GM12891 (cell line): ENCODE data around the gene RAET1G. TPM values are rescaled to one million over a fixed set of nuclear protein-coding genes. Genes with fewer than 3 reads are reported as not detected.
"Not testable (repeated sequence)": the region's sequence is repeated elsewhere in the genome, so short reads cannot be mapped to it uniquely, and the experiment has no call there.

ENCODE experiments used
- DNase-seq: peaks from one replicate; pipeline ENCODE4 v3.0.0; 2011; ENCODE audit warnings: low spot score; ENCODE audit not compliant: insufficient read length
- FAIRE-seq: peaks from 2 replicates; lab custom pipeline; 2011; peaks lifted over from hg19 to GRCh38; lab: Jason Lieb, UNC
- PAX5 ChIP-seq: IDR thresholded peaks from 2 replicates; pipeline ENCODE4 v1.6.1; 2011; ENCODE audit warnings: low read length, moderate library complexity, mild to moderate bottlenecking; ENCODE audit not compliant: insufficient read depth, severe bottlenecking
- POLR2A ChIP-seq: IDR thresholded peaks from 2 replicates; pipeline ENCODE4 v1.6.1; 2011; ENCODE audit warnings: low read depth, low read length, control low read depth
- POLR2AphosphoS5 ChIP-seq: IDR thresholded peaks from 2 replicates; pipeline ENCODE4 v1.6.1; 2011; ENCODE audit warnings: low read depth, low read length, control low read depth
- POU2F2 ChIP-seq: IDR thresholded peaks from 2 replicates; pipeline ENCODE4 v1.6.1; 2011; ENCODE audit warnings: low read depth, mild to moderate bottlenecking, control low read depth, low read length, moderate library complexity
- SPI1 ChIP-seq: IDR thresholded peaks from 2 replicates; pipeline ENCODE4 v1.6.1; 2011; ENCODE audit warnings: low read depth, low read length, control low read depth
- TAF1 ChIP-seq: IDR thresholded peaks from 2 replicates; pipeline ENCODE4 v1.6.1; 2011; ENCODE audit warnings: low read depth, low read length, control low read depth
- polyA plus RNA-seq: library from polyadenylated mRNA; unstranded; fragments of >200 nt; gene quantifications from one replicate; pipeline ENCODE4 v1.2.1, GENCODE V29; 2012; ENCODE audit warnings: low read depth, missing spikeins, inconsistent platforms; ENCODE audit not compliant: missing spikeins

The RAET1G gene, protein sequence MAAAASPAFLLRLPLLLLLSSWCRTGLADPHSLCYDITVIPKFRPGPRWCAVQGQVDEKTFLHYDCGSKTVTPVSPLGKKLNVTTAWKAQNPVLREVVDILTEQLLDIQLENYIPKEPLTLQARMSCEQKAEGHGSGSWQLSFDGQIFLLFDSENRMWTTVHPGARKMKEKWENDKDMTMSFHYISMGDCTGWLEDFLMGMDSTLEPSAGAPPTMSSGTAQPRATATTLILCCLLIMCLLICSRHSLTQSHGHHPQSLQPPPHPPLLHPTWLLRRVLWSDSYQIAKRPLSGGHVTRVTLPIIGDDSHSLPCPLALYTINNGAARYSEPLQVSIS
- polyA plus RNA-seq, result not detected

DNA sequence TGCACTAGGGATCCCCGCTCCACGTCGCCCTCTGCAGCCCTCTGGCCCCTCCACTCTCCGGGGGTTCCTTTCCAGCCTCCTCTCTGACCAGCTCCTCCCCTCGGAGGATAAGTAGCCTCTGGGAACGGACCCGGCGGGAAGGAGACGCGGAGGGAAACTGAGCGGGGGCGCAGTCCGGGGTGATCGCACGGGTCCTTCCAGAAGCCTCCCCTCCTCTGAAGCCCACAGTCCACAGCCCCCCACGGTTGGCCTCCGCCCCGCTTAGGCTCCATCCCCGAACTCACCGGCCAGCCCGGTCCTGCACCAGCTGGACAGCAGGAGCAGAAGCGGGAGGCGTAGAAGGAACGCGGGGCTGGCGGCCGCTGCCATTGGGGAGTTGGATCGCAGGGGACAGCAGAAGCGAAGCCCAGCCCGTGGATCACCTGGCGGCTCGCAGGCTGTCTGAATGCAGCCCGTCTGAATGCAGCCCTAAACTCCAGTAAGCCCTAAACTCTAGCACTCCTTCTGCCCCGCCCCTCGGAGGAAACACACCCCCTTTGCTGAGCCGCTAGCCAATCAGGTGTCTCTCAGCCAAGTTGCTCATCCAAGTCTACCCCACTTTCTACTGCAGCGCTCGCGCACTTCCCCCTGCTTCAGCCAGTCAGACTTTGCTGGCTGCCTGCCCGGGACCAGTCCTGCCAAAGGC, at the start of gene RAET1G:
Gene RAET1G, minus strand, starts transcription at position 480 of the 685 bp plus-strand sequence. Its CDS starts 111 bp downstream, at position 369.
- TF ChIP-seq PAX5, result no peak
- peak; percentile 22; the same call in 1 of the 2 replicates for TF ChIP-seq SPI1
- no peak for FAIRE-seq
- peak; percentile 61 for DNase-seq

DNA sequence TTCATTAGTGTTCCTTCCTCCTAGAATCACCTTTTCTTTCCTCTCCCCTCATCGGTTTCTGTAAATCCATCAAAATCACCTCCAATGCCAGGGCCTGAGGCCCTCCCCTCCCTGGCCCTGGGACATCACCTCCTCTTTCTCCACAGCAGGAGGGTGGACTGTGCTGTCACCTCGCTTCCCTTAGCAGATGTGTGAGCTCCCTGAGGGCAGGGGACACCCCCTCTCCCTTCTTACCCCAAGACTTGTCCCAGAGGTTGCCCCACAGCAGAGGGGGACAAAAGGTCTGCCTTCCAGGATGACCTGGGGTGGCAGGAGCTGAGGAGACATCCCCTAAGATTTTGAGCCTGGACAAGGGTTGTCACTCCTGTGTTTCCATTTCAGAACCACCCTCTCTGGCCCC, 46.7 kb upstream of the RAET1G start:
- FAIRE-seq (no peak), DNase-seq (no peak)
- no peak for TF ChIP-seq SPI1
- TF ChIP-seq POLR2A, result no peak
- TF ChIP-seq POU2F2, result no peak
- TF ChIP-seq POLR2AphosphoS5, result no peak
- no peak for TF ChIP-seq PAX5
- TF ChIP-seq TAF1, result no peak

DNA sequence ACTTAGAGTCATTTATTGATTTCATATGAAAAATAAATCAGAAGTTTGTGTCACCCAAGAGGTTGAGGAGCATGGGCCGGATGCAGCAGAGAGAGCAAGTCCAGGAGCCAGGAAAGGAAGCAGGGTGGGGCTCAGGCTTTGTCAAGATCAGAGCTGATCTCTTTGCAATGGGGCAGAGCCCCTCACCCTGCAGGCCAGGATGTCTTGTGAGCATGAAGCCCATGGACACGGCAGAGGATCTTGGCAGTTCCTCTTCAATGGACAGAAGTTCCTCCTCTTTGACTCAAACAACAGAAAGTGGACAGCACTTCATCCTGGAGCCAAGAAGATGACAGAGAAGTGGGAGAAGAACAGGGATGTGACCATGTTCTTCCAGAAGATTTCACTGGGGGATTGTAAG, 46.0 kb upstream of the RAET1G start:
- not testable (repeated sequence) for FAIRE-seq, DNase-seq

DNA sequence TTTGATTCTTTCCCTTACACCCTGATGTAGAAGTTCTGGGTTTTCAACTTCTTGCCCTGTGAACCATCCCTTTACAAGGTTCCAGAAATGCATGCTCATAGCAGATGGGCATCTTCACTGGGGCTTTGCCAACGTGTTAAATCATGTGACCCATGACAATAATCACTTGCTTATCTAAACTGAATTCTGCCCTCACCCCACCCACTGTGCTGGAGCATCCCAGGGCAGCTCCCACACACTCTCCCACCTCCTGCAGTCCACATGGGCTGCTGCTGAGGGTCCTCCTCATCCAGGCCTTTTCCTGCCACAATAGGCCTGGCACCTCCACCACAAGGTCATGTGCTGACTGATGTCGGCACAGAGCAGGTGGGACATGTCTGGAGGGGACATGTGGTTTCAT, 45.1 kb upstream of the RAET1G start:
- DNase-seq, FAIRE-seq: not testable (repeated sequence)

DNA sequence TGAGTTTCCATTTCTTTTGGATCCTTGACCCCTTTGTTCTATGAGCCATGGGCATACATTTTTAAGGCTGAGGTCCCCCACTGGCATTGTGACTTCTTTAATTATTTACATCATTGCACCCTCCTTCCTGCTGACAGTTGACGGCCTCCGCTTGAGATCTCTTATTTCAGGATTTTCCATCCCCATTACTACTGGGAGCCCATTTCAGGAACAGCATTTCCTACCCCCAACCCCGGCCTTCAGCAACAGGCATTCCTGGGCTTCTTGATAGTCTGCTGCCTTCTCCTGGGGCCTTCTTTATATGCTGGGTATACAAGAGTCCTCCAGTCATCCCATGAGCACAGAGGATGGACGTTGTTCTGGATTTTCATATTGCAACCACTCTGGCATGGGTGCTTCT, 44.7 kb upstream of the RAET1G start:
- no peak for FAIRE-seq
- TF ChIP-seq POU2F2, result no peak
- no peak for TF ChIP-seq TAF1
- no peak for TF ChIP-seq POLR2A
- no peak for TF ChIP-seq POLR2AphosphoS5
- TF ChIP-seq PAX5, result no peak
- TF ChIP-seq SPI1, result no peak
- no peak for DNase-seq

DNA sequence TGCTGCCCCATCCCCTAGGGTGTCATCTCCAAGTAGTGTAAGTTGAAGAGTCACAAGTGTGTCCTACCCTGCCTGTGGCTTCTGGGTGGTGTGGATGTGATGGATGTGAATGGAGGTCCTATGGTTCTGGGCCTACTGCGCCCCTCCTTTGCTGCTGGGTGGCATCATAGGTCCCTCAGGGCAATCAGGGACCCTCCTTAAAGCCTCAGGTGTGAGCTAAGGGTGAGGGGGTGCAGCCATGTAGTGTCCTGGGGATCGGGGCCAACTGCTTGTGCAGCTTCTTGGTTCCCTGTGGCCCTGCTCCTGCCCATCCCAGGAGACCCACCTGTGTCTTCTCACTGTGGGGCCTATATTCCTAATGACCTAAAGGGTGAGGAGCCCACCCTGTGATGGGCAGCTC, 43.4 kb upstream of the RAET1G start:
- not testable (repeated sequence) for FAIRE-seq, DNase-seq

DNA sequence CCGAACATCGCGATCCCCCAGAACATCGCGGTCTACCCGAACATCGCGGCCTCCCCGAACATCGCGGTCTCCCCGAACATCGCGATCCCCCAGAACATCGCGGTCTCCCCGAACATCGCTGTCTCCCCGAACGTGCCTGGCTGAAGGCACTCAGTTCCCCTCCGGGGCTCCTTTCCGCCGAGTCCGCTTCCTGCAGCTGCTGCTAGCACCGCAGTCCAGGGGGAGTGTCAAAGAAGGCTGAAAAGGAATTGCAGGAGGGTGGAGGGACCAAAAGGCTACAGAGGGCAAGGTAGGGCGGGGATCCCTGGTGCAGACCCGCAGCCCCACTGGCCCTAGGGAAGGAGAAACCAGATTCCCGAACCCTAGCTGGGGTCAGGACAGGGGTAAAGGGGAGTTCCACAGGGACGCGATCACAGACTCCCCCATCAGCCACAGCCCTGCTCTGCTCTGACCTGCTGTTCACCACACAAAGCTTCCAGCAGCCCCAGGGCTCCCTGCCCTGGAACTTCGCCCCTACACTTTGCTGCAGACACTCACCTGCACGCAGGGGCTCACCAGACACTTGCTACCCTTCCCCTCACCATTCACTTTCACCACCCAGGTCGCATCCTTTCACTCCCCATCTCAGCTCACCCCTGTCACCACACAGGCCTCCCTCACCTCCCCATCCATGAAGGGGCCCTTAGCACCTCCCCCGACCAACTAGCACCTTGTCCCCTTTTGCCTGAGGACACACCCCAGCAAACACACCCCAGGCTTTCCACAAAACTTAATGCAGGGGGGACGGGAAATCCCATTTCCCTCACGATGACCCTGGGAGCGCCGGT, 42.5 kb upstream of the RAET1G start:
- DNase-seq, result peak; percentile 39
- FAIRE-seq, result no peak
- TF ChIP-seq SPI1 (no peak), POLR2A (no peak), TAF1 (no peak), POLR2AphosphoS5 (no peak), POU2F2 (no peak), PAX5 (no peak)

DNA sequence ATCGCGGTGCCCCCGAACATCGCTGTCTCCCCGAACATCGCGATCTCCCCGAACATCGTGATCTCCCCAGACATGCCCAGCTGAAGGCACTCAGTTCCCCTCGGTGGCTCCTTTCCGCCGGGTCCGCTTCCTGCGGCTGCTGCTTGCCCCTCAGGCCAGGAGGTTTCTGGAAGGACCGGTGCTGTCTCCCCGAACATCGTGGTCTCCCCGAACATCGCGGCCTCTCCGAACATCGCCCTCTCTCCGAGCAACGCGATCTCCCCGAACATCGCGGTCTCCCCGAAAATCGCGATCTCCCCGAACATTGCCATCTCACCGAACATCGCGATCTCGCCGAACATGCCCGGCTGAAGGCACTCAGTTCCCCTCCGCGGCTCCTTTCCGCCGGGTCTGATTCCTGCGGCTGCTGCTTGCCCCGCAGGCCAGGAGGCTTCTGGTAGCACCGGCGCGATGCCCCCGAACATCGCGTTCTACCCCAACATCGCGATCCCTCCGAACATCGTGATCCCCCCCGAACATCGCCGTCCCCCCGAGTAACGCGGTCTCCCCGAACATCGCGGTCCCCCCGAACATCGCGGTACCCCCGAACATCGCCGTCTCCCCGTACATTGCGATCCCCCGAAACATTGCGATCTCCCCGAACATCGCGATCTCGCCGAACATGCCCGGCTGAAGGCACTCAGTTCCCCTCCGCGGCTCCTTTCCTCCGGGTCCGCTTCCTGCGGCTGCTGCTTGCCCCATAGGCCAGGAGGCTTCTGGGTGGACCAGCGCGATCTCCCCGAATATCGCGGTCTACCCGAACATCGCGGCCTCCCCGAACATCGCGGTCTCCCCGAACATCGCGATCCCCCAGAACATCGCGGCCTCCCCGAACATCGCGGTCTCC, 41.6 kb upstream of the RAET1G start:
- TF ChIP-seq POLR2AphosphoS5 (no peak), SPI1 (no peak), PAX5 (no peak), POU2F2 (no peak), POLR2A (no peak), TAF1 (no peak)
- FAIRE-seq (no peak), DNase-seq (peak; percentile 35)

DNA sequence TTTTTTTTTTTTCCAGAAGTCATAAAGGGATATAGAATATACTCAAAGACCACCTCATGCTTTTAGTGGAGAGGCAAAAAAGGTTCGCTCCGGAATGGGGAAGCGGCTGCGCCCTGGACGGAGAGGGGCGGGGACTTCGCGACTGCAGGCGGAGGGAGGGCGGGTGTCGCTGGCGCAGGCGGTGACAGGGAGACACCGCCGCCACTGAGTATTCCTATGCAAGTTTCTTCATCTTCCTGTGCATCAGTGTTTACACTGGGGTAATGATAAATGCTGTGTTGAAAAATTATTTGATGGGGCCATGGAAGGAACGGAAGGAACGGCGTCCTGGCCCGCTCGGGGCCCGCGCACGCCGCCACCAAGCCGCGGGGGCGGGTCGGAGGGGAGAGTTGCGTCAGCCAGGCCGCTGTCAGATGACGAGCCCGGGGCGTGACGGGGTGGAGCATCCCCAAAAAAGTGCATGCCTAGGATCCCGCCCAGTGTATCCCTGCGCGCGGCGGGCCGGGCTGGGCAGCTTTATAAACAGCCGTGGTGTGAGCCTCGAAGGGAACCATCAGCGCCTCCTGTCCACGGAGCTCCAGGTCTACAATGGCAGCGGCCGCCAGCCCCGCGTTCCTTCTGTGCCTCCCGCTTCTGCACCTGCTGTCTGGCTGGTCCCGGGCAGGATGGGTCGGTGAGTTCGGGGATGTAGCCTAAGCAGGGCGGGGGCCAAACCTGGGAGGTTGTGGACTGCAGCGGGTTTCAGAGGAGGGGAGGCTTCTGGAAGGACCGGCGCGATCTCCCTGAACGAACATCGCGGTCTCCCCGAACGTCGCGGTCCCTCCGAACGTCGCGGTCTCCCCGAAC, 40.8 kb upstream of the RAET1G start, which contains the start of gene ULBP1:
Gene ULBP1, plus strand, starts transcription at position 482 of the 846 bp plus-strand sequence. Its CDS starts 107 bp downstream, at position 589.
- FAIRE-seq (peak; percentile 9), DNase-seq (peak; percentile 48)
- TF ChIP-seq POLR2A (no peak), SPI1 (peak; percentile 14; the same call in 1 of the 2 replicates)

DNA sequence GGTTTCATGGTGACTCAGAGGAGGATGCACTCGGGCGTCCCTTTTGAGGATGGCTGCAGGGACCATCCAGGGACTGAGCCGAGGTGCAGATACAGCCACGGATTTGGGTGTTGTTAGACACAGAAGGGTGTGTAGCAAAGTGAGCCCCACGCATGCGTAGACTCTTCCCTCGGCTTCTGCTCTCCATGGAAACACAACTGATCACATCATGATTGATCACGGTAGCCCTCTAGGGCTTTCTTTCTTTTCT, 40.2 kb upstream of the RAET1G start:
- FAIRE-seq, result no peak
- DNase-seq, result no peak

More for the DNA sequence above, 40.2 kb upstream of the RAET1G start:
- no peak for TF ChIP-seq SPI1
